Thoracic aorta (tissue), 2 donors: ENCODE measurements around the gene TMEM167A. TPM values are rescaled to one million over a fixed set of nuclear protein-coding genes. Genes with fewer than 3 reads are reported as not detected.

Experiments
- ATAC-seq: fragments of 150-250 bp; one replicate; pipeline ENCODE4 v1.8.0; 2017; ENCODE audit warnings: low read depth; ENCODE audit not compliant: insufficient number of reproducible peaks, low FRiP score
- DNase-seq: peaks from one replicate; pipeline ENCODE4 v3.0.0-alpha.2; 2020; ENCODE audit warnings: low spot score
- H3K27ac ChIP-seq, 2 donors: fragments of 200-600 bp; sonication (generic); 1 replicate in 1 of 2; 2 replicates in 1 of 2; pipeline ENCODE4 v1.5.1; 2016; ENCODE audit warnings: mild to moderate bottlenecking in 2 of 2, moderate library complexity in 2 of 2
- H3K27me3 ChIP-seq: fragments of 200-600 bp; sonication (generic); replicated peaks from 2 replicates; pipeline ENCODE4 v1.6.0; 2016; ENCODE audit warnings: mild to moderate bottlenecking; ENCODE audit not compliant: insufficient read depth
- H3K36me3 ChIP-seq: fragments of 200-600 bp; sonication (generic); one replicate; pipeline ENCODE4 v1.5.1; 2016
- H3K4me1 ChIP-seq, 2 donors: fragments of 200-600 bp; sonication (generic); 1 replicate in 1 of 2; 2 replicates in 1 of 2; pipeline versions ENCODE4 v1.5.1 to v1.6.0; 2016; ENCODE audit warnings: low read depth in 2 of 2, mild to moderate bottlenecking in 1 of 2; ENCODE audit not compliant: control insufficient read depth in 1 of 2
- H3K4me3 ChIP-seq: fragments of 200-600 bp; sonication (generic); 2 replicates; pipeline ENCODE4 v1.5.1; 2016; ENCODE audit warnings: mild to moderate bottlenecking
- H3K9me3 ChIP-seq: fragments of 200-600 bp; sonication (generic); 2 replicates; pipeline ENCODE4 v1.5.1; 2016
- CTCF ChIP-seq: fragments of 200-600 bp; sonication (generic); IDR thresholded peaks from one replicate; pipeline ENCODE4 v1.5.1; 2019; ENCODE audit warnings: antibody characterized with exemption
- total RNA-seq, 2 donors: library from RNA; depleted of rRNA; stranded (reverse); fragments of >200 nt; gene quantifications; one replicate each; pipeline versions ENCODE4 v1.1.0 to v1.2.3, GENCODE V29; 2016

The TMEM167A gene
- total RNA-seq, 2 donors from 2014 or later: 55.6 to 58.6 TPM

GRCh38 chr5:83003791-83004190, 73.4 kb downstream of the TMEM167A start:
- DNase-seq: no peak
- TF ChIP-seq CTCF: no peak
- no peak for ATAC-seq

More at GRCh38 chr5:83003791-83004190, 73.4 kb downstream of the TMEM167A start:
- H3K27ac ChIP-seq: no peak overlapping the region
- no peaks in the 10 kb centered on the region for H3K27me3 ChIP-seq
- no peaks in the 10 kb centered on the region for H3K4me1 ChIP-seq
- no peaks in the 10 kb centered on the region for H3K36me3 ChIP-seq
- H3K4me3 ChIP-seq: no peak overlapping the region
- no peaks in the 10 kb centered on the region for H3K9me3 ChIP-seq

Other genes starting within 250 kb of the TMEM167A start
- gene XRCC4, start 153 bp upstream of the TMEM167A start, total RNA-seq: 10 to 100 TPM in 1 of 2 donors, 1 to 10 TPM in 1; 7.8 to 11.1 TPM